IPS DF 4.7 (cell line): ENCODE data around the gene PTPRN2.
"Not testable (repeated sequence)": the region's sequence is repeated elsewhere in the genome, so short reads cannot be mapped to it uniquely, and the experiment has no call there.

Experiments
- DNase-seq: peaks from one replicate; pipeline ENCODE4 v3.0.0-alpha.2; 2013; ENCODE audit warnings: low spot score; ENCODE audit errors: extremely low read depth

The PTPRN2 gene

GRCh38 chr7:157752832-157753291, 834.8 kb downstream of the PTPRN2 start:
- DNase-seq, result no peak

GRCh38 chr7:157751951-157752673, 835.5 kb downstream of the PTPRN2 start:
- no peak for DNase-seq

- DNase-seq, result no peak
Measured at GRCh38 chr7:157751406-157751805, 836.2 kb downstream of the PTPRN2 start.

- no peak for DNase-seq
Measured at GRCh38 chr7:157750291-157750690, 837.3 kb downstream of the PTPRN2 start.

GRCh38 chr7:157745721-157746709, 841.6 kb downstream of the PTPRN2 start:
- no peak for DNase-seq

GRCh38 chr7:157744786-157745601, 842.6 kb downstream of the PTPRN2 start:
- DNase-seq, result no peak

- no peak for DNase-seq
Measured at GRCh38 chr7:157743781-157744525, 843.7 kb downstream of the PTPRN2 start.

GRCh38 chr7:157740251-157740798, 847.3 kb downstream of the PTPRN2 start:
- no peak for DNase-seq

- DNase-seq, result no peak
Measured at GRCh38 chr7:157739650-157740049, 848.0 kb downstream of the PTPRN2 start.

GRCh38 chr7:157739031-157739430, 848.6 kb downstream of the PTPRN2 start:
- DNase-seq, result no peak

- DNase-seq, result no peak
Measured at GRCh38 chr7:157738066-157738460, 849.6 kb downstream of the PTPRN2 start.

- no peak for DNase-seq
Measured at GRCh38 chr7:157737151-157738065, 850.2 kb downstream of the PTPRN2 start.

GRCh38 chr7:157736341-157736740, 851.3 kb downstream of the PTPRN2 start:
- no peak for DNase-seq

- no peak for DNase-seq
Measured at GRCh38 chr7:157735826-157736225, 851.8 kb downstream of the PTPRN2 start.

GRCh38 chr7:157734676-157735640, 852.7 kb downstream of the PTPRN2 start:
- DNase-seq, result no peak

GRCh38 chr7:157733760-157734395, 853.7 kb downstream of the PTPRN2 start:
- DNase-seq, result not testable (repeated sequence)

GRCh38 chr7:157731126-157731525, 856.5 kb downstream of the PTPRN2 start:
- DNase-seq, result no peak

GRCh38 chr7:157730614-157731013, 857.0 kb downstream of the PTPRN2 start:
- no peak for DNase-seq
